ENCODE measurements around the gene ACVR2B.

The ACVR2B gene

GRCh38 chr3:38533285-38533976 lies 79.7 kb downstream of the ACVR2B start:
- no peak for DNase-seq (ENCODE audit: low read depth)

GRCh38 chr3:38534180-38534579 lies 80.5 kb downstream of the ACVR2B start:
- no peak for DNase-seq (ENCODE audit: low read depth)

GRCh38 chr3:38534604-38535003 lies 80.9 kb downstream of the ACVR2B start:
- DNase-seq (ENCODE audit: low read depth): no peak

- no peak for DNase-seq (ENCODE audit: low read depth)
Measured at GRCh38 chr3:38536671-38537070, 83.0 kb downstream of the ACVR2B start.

GRCh38 chr3:38538773-38539353 lies 85.2 kb downstream of the ACVR2B start:
- DNase-seq (ENCODE audit: low read depth): no peak

GRCh38 chr3:38541806-38542205 lies 88.1 kb downstream of the ACVR2B start:
- no peak for DNase-seq (ENCODE audit: low read depth)
